NAMALWA (cell line): ENCODE results near the gene CERS4.
A peak's percentile ranks its signal among the peaks of the same experiment; 100 is the strongest.
"Not testable (repeated sequence)": the region's sequence is repeated elsewhere in the genome, so short reads cannot be mapped to it uniquely, and the experiment has no call there.

ENCODE experiments used
- DNase-seq: peaks from one replicate; pipeline ENCODE4 v3.0.0-alpha.2; 2015; ENCODE audit warnings: low spot score

CERS4 gene

DNA sequence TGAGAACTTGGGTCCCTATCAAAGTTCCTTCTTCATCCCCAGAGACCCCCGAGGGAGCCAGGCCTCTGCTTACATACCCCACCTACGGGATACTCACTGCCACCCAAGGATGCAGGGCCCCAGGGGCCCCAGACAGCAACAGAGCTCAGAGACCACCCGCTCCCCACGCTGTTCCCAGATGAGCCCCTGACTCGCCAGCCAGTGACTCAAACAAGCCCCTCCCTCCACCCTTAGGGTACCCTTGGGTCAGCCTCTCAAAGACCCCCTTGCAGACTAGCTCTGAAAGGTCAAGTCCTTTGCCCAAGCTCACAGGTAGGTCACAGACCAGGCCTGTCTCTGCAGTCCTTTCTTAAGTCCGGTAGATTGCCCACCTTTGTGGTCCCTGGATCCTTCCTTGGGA, 53.3 kb downstream of the CERS4 start:
- no peak for DNase-seq

DNA sequence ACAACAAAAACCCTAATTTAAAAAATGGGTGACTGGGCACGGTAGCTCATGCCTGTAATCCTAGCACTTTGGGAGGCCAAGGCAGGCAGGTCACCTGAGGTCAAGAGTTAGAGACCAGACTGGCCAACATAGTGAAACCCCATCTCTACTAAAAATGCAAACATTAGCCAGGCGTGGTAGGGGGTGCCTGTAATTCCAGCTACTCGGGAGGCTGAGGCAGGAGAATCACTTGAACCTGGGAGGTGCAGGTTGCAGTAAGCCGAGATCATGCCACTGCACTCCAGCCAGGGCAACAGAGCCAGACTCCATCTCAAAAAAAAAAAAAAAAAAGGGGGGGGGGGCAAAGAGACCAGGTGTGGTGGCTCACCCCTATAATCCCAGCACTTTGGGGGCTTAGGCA, 55.1 kb downstream of the CERS4 start:
- DNase-seq, result not testable (repeated sequence)

- DNase-seq, result no peak
Measured at GRCh38 chr19:8265872-8266271, 56.7 kb downstream of the CERS4 start.

DNA sequence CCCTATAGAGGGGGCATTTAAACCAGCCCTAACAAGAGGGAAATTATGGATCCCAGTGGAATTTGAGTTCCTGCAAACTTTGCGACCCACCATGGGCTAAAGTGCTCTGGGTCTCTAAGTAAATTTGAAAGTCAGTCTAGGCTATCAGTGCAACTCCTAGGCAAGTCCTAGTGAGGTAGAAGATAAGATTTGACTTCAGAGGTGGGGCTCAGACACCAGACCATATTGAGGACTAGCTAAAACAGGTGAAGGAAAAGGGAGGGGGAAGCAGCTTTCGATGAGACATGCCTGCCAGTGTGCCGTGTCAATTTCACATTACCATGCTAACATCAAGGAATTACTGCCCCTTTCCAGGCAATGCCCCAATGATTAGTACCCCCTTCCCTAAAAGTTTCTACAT, 60.6 kb downstream of the CERS4 start:
- no peak for DNase-seq

DNA sequence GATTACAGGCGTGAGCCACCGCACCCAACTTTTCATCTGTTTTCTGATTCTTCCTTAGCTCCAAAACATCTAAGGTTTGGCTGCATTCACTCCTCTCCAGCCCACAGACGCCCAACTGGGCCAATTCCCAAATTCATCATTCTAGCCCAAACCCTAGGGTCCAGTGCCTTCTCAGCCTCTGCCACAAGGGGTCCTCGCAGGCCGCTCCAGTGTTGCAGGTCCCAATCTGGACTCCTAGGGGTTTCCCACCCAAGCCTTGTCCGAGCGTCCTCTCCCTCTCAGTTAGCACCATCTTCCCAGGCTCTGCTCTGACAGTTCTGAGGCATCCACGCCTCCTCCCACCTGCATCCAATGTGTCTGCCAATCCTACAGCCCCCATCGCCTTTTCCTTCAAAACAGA, 67.3 kb downstream of the CERS4 start:
- DNase-seq, result not testable (repeated sequence)

- DNase-seq, result not testable (repeated sequence)
Measured at GRCh38 chr19:8291337-8291736, 82.2 kb downstream of the CERS4 start.

DNA sequence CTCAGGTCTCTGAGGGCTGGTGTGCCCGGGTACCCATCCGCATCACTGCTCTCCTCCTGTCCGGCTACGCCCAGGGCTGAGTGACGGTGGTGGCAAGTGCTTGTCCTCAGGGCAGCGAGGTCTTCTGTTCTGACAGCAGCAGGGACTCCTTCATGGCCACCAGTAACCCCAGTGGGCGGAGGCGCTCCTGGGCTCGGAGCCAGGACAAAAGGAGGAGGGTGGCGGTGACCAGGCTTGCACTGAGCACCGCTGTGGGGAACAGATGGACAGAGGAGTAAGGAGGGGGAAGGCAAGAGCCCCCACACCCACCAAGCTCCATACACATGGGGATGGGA, 93.2 kb downstream of the CERS4 start:
- no peak for DNase-seq

- DNase-seq, result no peak
Measured at GRCh38 chr19:8302734-8303133, 93.6 kb downstream of the CERS4 start.

- peak; percentile 49 for DNase-seq
Measured at GRCh38 chr19:8304841-8305621, 95.9 kb downstream of the CERS4 start.

- DNase-seq, result no peak
Measured at GRCh38 chr19:8305798-8306197, 96.6 kb downstream of the CERS4 start.

GRCh38 chr19:8306235-8307054, 97.3 kb downstream of the CERS4 start:
- no peak for DNase-seq

GRCh38 chr19:8307400-8307964, 98.3 kb downstream of the CERS4 start:
- peak; percentile 34 for DNase-seq

DNA sequence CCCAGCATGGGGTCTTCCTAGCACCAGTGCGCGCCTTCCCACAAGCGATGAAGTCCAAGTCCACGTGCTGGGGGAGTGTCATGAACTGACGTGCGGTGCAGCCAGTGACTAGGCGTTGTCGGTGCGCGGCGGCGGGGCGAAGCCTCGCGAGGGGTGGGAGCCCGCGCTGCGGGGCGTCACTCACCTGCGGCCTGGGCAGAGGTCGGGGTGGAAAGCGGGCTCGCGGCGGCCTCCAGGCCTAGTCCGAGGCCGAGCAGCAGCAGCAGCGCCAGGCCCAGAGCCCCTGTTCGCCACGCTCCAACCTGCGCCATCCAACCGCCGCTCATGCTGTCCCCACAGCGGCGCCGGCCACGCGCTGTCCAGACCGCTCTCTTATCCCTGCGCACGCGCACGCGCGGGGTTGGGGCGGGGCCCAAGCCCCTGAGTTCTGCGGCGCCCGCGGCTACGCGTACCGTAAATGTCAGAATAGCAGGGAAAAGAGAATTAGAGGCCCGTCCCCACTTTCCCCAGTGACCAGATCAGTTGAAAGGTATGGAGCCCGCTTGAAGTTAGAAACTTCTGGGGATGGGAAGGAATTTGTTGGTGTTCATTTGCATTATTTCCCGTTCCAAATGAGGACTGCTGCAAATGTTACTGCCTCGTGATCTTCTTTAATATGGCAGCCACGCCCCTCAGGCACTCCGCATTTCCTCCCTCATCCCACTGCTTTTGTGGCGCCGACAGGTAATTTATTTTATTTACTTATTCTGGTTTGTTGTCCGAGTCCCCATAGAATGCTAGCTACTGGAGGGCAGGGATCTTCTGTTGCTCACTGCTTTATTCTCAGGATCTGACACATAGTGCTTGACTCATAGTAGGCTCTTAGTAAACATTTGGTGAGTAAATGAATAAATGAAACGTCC, 99.0 kb downstream of the CERS4 start, which contains the start of gene CD320:
Gene CD320 (minus strand): TSS at position 394 of the 902 bp plus-strand sequence. CDS start 68 bp downstream, at position 326.
- DNase-seq, result peak; percentile 95

DNA sequence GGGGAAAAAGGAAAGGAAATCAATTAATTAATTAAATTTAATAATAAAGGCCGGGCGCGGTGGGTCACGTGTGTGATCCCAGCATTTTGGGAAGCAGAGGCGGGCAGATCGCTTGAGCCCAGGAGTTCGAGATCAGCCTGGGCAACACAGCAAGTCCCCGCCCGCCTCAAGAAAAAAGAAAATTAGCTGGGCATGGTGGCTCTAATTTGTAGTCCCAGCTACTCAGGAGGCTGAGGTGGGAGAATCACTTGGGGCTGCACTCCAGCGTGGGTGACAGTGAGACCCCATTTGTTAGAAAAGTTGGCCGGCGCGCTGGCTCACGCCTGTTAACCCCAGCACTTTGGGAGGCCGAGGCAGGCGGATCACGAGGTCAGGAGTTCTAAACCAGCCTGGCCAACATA, 99.7 kb downstream of the CERS4 start:
- no peak for DNase-seq

DNA sequence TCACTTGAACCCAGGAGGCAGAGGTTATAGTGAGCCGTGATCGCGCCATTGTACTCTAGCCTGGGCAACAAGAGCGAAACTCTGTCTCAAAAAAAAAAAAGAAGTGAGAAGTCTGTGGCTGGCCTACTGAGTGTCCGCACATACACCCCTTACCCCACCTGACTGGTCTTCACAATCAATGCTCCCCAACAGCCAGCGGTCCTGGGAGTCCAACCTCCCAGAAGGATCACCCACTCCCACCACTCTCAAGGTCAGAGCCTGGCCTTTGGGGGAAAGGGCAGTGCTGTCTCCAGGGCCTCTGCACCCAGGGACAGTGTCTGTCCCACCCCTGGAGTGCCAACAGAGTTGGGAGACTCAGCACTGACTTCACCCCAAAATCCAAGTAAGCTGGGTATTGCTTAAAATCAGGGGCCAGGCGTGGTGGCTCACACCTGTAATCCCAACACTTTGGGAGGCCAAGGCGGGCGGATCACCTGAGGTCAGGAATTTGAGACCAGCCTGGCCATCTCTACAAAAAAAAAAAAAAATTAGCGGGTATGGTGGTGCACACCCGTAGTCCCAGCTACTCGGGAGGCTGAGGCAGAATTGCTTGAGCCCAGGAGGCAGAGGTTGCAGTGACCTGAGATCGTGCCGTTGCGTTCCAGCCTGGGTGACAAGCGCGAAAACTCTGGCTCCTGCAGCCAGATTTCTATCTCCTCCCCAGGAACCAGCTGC, 101.3 kb downstream of the CERS4 start:
- no peak for DNase-seq

- no peak for DNase-seq
Measured at GRCh38 chr19:8311461-8312260, 102.5 kb downstream of the CERS4 start.
